Adrenal gland (tissue), 12 donors: ENCODE measurements around the gene TLN1. TPM values are rescaled to one million over a fixed set of nuclear protein-coding genes. Genes with fewer than 3 reads are reported as not detected.

Source experiments
- DNase-seq, 7 donors: peaks; one replicate each; pipeline ENCODE4 v3.0.0-alpha.2; 2019 to 2020
- H3K27ac ChIP-seq, 5 donors: fragments of 200-600 bp; sonication (generic) in 4 of 5; 1 replicate in 3 of 5; 2 replicates in 2 of 5; pipeline versions ENCODE4 v1.5.1 to v1.8.0; 2016 to 2020; ENCODE audit warnings: mild to moderate bottlenecking in 1 of 5
- H3K27me3 ChIP-seq: fragments of 200-600 bp; 2 replicates; pipeline ENCODE4 v1.8.0; 2021
- H3K36me3 ChIP-seq, 2 donors: fragments of 200-600 bp; replicated peaks in 1 of 2; 1 replicate in 1 of 2; 2 replicates in 1 of 2; pipeline versions ENCODE4 v1.5.1 to v1.8.0; 2018 to 2022
- H3K4me1 ChIP-seq, 2 donors: fragments of 200-600 bp; replicated peaks in 1 of 2; 1 replicate in 1 of 2; 2 replicates in 1 of 2; pipeline versions ENCODE4 v1.5.1 to v1.8.0; 2018 to 2021
- H3K4me3 ChIP-seq, 4 donors: fragments of 200-600 bp; sonication (generic) in 3 of 4; one replicate each; pipeline ENCODE4 v1.5.1; 2016 to 2018
- H3K9me3 ChIP-seq, 3 donors: fragments of 200-600 bp; sonication (generic) in 1 of 3; replicated peaks in 1 of 3; 1 replicate in 2 of 3; 2 replicates in 1 of 3; pipeline versions ENCODE4 v1.5.1 to v1.8.0; 2016 to 2021
- CTCF ChIP-seq, 6 experiments: fragments of 450-650 bp in 4 of 6; fragments of 200-600 bp in 2 of 6; sonication (generic) in 1 of 6; IDR thresholded peaks; 1 replicate in 5 of 6; 2 replicates in 1 of 6; pipeline versions ENCODE4 v1.5.1 to v1.8.0; 2016 to 2021; ENCODE audit warnings: antibody characterized with exemption in 6 of 6, mild to moderate bottlenecking in 2 of 6, moderate library complexity in 1 of 6
- POLR2A ChIP-seq, 2 donors: fragments of 450-650 bp; IDR thresholded peaks; one replicate each; pipeline ENCODE4 v1.6.1; 2017; ENCODE audit warnings: antibody characterized with exemption in 2 of 2, mild to moderate bottlenecking in 2 of 2, moderate library complexity in 1 of 2
- WGBS, 4 donors: extraction: QIAGEN DNeasy Blood & Tissue Kit in 2 of 4; methylation state at CpG; one replicate each; pipeline versions ENCODE4 v1.1.5 to v1.1.7; 2013 to 2017; 5-methylcytosine and 5-hydroxymethylcytosine counted together
- intact Hi-C, 2 donors: fragments of 100-400 bp; cut with DNase I; formaldehyde crosslinking; loops; one replicate each; pipeline versions ENCODE4 v1.14.1 to v1.15.0; 2022 to 2023
- polyA plus RNA-seq, 3 donors: library from polyadenylated mRNA; stranded (reverse); fragments of 200-250 nt in 2 of 3; fragments of 350-450 nt in 1 of 3; fragmentation: Illumina TruSeq in 1 of 3; extraction: RNeasy Lipid Tissue Mini Kit (QIAGEN cat#74804) in 1 of 3; gene quantifications; one replicate each; pipeline ENCODE4 v1.2.3, GENCODE V29; 2013 to 2014
- total RNA-seq, 9 donors: library from RNA; depleted of rRNA in 4 of 9; stranded (reverse); fragments of >200 nt in 4 of 9; fragments of 120-200 nt in 1 of 9; fragmentation: NEBNext Ultra II Directional in 1 of 9; extraction: Animal tissue kit (Norgen Biotek cat#: 25700) in 1 of 9; gene quantifications; one replicate each; pipeline versions ENCODE4 v1.1.0 to v1.2.4, GENCODE V29; 2013 to 2023
- donor health status: healthy with polysubstance abuse.
- donor health status: Bipolar disorder and iron deficiency.
- donor health status: DM: yes; HTN: yes; CAD: no.
- donor health status: DM: no; HTN: no; CAD: no.
- donor health status: DM: no; HTN: no; CAD: no.
- donor health status: DM: yes; HTN: yes; CAD: no.

TLN1 gene
- total and polyA plus RNA-seq, 12 donors, result 157 to 565 (median 296) TPM

- no peak overlapping the region for H3K4me3 ChIP-seq
- intact Hi-C loops, result no loop called here
These were observed 51.5 kb downstream of the TLN1 start for GRCh38 chr9:35680331-35681105.

GRCh38 chr9:35679766-35680330 lies 52.1 kb downstream of the TLN1 start:
- Histone ChIP-seq H3K4me3 (no peak overlapping the region), H3K9me3 (no peaks in the 10 kb centered on the region), H3K27me3 (no peaks in the 10 kb centered on the region), H3K4me1 (peaks cover 0 to 3% of the 10 kb centered on the region in 2 donors), H3K27ac (no peak overlapping the region), H3K36me3 (peaks cover 0 to 25% of the 10 kb centered on the region in 2 donors)
- intact Hi-C loops, result no loop called here
- TF ChIP-seq POLR2A (IDR thresholded peaks at IDR 0.05) (no peak), CTCF (IDR thresholded peaks at IDR 0.05) (no peak)
- 91 to 93% (median 92%) methylated on average over 8 of the region's 8 CpGs for WGBS, 4 donors
- no peak for DNase-seq

More at GRCh38 chr9:35680331-35681105, 51.5 kb downstream of the TLN1 start:
- peaks cover 0 to 3% of the 10 kb centered on the region in 2 donors for H3K4me1 ChIP-seq
- TF ChIP-seq POLR2A (IDR thresholded peaks at IDR 0.05), result no peak
- TF ChIP-seq CTCF (IDR thresholded peaks at IDR 0.05), result no peak
- H3K27me3 ChIP-seq, result no peaks in the 10 kb centered on the region
- no peaks in the 10 kb centered on the region for H3K9me3 ChIP-seq
- no peak overlapping the region for H3K27ac ChIP-seq
- H3K36me3 ChIP-seq, result peaks cover 0 to 32% of the 10 kb centered on the region in 2 donors
- WGBS, 4 donors, result 62 to 72% (median 71%) methylated on average over 15 of the region's 15 CpGs
- no peak for DNase-seq

- H3K36me3 ChIP-seq, result peaks cover 0 to 18% of the 10 kb centered on the region in 2 donors
- no peak overlapping the region for H3K4me3 ChIP-seq
- intact Hi-C loops, result no loop called here
- H3K27ac ChIP-seq, result no peak overlapping the region
- H3K27me3 ChIP-seq, result no peaks in the 10 kb centered on the region
- no peak for DNase-seq
- WGBS, 4 donors, result 92 to 98% (median 94%) methylated on average over 5 of the region's 5 CpGs
- no peak for TF ChIP-seq CTCF (IDR thresholded peaks at IDR 0.05)
- no peaks in the 10 kb centered on the region for H3K9me3 ChIP-seq
- peaks cover 0 to 3% of the 10 kb centered on the region in 2 donors for H3K4me1 ChIP-seq
These were observed 52.9 kb downstream of the TLN1 start for GRCh38 chr9:35679091-35679490.

GRCh38 chr9:35675732-35676392 lies 56.1 kb downstream of the TLN1 start:
- peak overlapping the region in 2 of 4 donors; percentile 9 to 52 for H3K4me3 ChIP-seq
- WGBS, 4 donors, result 33 to 56% (median 36%) methylated on average over 13 to 51 of the region's 51 CpGs
- H3K36me3 ChIP-seq, result no peaks in the 10 kb centered on the region
- intact Hi-C loops, result no loop called here
- no peak for TF ChIP-seq POLR2A (IDR thresholded peaks at IDR 0.05)
- no peak for TF ChIP-seq CTCF (IDR thresholded peaks at IDR 0.05)
- no peak overlapping the region for H3K27ac ChIP-seq
- H3K4me1 ChIP-seq, result peaks cover 0 to 9% of the 10 kb centered on the region in 2 donors
- no peaks in the 10 kb centered on the region for H3K9me3 ChIP-seq
- H3K27me3 ChIP-seq, result no peaks in the 10 kb centered on the region
- no peak for DNase-seq
